ENCODE data around the gene TRNAU1AP. TPM values are rescaled to one million over a fixed set of nuclear protein-coding genes. Genes with fewer than 3 reads are reported as not detected.
"Not testable (repeated sequence)": the region's sequence is repeated elsewhere in the genome, so short reads cannot be mapped to it uniquely, and the experiment has no call there.

TRNAU1AP gene
- total RNA-seq, 1 experiment from 2014 or later, result 22.0 TPM

DNA sequence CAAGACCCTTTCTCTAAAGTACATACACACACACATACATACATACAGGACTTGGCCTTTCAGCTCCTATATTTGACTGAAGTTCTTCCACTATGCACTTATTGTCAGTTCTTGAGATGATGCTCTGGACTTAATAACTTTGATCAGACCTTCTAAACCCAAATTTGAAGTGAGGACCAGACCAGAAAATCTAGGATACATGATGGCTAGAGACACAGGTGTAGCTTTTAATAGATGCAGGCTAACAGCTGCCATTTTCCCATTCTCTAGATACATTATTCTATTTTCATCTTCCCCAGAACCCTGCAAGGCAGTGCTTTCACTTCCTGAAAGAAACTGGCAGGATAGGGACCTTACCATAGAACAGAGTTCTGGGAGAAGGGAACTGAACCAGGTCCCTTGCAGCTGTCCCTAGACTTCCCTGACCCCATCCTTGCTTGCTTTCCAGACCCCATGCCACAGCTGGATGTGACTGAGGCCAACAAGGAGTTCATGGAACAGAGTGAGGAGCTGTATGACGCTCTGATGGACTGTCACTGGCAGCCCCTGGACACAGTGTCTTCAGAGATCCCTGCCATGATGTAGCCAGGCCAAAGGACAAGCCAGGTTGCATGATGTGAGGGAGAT, 24.3 kb downstream of the TRNAU1AP start:
- DNase-seq (ENCODE audit: low spot score), result peak; percentile 39

DNA sequence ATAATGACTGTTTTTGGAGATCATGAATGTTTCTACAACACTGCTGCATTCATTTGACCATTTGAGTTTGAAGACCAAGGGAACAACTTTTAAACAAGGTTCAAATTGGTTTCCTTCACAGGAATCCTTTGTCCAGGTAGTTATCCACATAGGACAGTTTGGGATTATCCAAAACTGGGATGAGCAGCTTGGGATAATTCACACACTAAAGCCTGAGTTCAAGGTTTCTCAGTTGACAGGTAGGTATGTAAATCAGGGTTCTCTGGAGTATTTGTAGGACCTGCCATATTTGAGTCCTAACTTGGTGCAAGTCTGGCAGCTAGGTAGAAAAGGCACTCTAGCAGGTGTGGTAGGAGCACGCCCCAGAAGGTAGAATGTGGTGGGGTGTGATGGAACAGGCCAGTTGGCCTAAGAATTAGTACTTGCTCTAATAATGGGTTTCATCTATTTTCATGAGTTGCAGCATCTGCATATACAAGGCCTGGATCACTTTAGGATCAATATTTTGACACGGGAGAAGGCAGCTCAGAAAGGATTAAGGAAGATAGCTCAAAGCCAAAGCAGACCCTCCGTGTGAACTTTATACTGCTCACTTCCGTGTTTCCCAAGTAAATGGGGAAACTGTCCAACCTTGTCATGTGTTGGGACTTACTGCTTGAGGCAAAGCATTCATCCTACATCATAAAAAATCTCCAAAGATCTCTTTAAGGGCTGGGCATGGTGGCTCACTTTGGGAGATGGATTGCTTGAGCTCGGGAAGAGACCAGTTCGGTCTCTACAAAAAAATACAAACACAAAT, 25.1 kb downstream of the TRNAU1AP start:
- no peak for DNase-seq (ENCODE audit: low spot score)

DNA sequence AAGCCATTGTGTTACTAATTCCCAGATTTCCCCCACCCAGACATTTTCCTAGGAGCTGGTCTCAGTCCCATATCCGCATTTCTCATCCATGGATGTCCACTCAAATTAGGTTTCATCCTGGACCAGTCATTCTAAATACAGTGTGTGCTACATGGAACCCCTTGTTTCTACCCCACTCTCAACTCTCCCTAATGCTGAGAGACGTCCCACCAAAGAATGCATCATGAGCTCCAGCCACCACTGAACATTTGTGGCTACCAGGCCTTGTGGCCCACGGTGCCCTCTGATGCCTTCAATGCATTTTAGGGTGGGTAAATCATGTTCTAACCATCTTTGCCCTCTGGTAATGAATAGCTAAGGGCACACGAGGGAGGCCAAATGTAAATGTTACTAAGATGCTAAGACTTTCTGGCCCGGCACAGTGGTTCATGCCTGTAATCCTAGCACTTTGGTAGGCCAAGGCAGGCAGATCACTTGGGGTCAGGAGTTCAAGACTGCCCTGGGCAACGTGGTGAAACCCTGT, 25.9 kb downstream of the TRNAU1AP start:
- no peak for DNase-seq (ENCODE audit: low spot score)

DNA sequence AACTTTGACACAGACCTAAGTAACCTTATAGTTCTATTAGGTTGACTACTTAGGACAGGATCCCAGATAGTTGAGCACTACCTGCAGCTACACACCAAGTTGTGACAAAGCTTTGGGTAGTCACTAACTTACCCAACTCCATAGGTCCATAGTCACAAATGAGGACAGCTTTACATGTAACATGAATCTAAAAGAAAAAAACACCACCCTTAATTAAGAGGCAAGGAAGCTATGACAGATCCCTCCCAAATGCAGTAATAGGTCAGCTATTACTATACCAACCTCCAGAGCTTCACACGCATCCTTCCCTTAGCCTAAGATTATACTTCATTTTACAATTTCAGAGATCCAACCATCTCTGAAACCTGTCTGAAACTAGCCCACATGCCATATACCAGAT, 26.5 kb downstream of the TRNAU1AP start:
- no peak for DNase-seq (ENCODE audit: low spot score)

DNA sequence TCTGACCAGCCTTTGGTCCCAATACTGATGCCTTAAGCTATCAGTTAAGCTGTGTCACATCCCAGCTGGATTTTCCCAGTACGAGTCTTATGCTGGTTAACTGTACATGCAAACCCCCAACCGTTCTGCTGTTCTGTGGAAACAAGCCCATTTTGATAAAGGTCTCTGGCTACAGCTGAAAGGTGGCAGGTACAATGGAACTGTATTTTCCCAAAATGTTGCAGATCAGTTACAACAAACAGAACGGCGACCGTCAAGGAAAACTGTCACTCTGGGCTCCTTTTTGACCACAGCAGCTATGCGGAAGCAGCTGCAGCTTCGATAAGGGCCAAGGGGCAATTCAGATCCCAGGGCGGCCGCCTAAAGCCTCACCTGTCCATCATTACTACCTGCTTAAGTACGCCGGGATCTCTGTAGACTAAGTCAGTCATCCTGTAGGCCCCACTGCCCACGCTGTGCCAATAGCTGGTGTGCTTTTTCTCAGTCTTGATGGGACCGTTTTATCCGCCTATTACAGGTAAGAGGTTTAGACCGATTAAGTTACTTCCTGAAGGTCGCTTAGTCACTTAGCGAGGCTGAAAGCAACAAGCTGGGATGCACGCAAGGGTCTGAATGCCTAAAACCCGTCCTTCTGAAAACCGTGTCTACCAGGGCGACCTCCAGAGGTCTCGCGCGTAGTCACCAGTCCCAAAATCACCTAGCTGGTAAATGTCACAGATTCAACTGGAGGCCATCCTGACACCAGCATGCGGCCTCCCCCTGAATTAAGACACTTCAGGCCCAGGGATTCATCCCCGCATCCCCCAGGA, 28.0 kb downstream of the TRNAU1AP start:
- peak; percentile 69 for DNase-seq (ENCODE audit: low spot score)

DNA sequence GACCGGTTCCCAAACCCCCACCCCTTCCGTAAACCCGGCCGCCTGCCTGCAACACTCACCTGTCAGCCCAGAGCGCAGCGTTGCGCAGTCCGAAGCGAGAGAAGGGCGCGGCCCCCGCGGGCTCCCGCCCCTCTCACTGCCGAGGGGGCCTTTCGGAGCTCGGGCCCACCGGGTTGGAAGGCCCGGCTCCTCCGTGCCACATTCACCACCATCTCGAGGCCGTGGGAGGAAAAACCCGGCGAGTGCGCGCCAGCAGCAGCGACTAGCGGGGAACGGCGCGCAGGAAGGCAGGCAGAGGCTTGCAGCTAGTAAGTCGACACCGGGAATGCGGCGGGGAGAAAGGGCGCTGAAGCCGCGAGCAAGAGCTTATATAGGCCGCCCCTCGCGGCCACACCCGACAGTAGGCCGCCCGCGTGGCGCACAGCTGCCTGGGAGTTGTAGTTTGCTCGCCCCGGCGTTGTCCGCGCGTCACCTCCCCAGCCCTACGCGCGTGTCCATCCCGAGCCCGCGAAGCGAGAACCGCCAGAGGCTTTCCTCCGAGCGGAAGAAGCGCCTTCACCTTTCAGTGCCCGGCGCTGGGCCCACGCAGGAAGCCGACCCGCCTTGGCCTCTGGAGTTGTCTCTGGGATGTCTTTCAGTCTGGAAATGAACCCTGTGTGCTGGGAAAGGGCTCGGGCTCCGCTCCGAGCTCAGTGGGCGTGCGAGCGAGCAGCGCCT, 28.8 kb downstream of the TRNAU1AP start:
- DNase-seq (ENCODE audit: low spot score), result peak; percentile 94

DNA sequence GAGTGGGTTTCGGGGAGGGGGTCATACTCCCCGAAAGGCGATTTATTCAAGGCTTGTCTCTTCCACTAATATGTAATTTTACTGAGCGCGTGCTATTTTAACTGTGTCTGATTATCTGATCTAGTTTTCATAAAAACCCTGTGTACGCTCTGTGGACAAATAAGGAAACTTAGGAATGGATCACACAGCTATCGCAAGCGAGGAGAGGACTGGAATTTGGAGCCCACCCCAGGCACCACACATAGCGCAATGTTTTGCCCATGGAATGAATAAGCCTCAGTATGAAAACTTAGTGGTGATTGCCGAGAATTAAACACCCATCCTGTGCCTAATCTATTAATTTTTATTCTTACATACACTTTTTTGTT, 29.3 kb downstream of the TRNAU1AP start:
- peak; percentile 66 for DNase-seq (ENCODE audit: low spot score)

DNA sequence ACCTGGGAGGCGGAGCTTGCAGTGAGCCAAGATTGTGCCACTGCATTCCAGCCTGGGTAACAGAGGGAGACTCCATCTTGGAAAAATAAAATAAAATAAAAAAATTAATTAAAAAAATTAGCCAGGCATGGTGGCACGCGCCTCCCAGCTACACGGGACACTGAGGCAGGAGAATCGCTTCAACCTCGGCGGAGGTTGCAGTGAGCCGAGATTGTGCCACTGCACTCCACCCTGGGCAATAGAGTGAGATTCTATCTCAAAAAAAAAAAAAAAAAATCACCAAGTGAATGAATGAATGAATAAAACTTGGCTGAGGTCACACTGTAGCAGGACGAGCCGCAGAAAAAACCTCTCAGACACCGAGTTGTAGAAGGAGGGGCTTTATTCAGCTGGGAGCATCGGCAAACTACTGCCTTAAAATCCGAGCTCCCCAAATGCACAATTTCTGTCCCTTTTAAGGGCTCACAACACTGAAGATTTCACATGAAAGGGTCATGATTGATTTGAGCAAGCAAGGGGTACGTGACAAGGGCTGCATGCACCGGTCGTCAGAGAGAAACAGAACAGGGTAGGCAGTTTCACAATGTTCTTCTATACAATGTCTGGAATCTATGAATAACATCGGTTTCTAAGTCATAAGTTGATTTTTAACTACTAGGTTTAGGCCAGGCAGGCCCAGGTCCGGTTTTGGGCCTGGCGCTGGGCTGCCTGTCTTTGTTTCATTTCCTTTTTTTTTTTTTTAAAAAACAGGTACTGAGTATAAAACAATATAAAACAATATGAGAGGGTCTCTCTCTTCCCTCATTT, 33.9 kb downstream of the TRNAU1AP start:
- DNase-seq (ENCODE audit: low spot score), result not testable (repeated sequence)

DNA sequence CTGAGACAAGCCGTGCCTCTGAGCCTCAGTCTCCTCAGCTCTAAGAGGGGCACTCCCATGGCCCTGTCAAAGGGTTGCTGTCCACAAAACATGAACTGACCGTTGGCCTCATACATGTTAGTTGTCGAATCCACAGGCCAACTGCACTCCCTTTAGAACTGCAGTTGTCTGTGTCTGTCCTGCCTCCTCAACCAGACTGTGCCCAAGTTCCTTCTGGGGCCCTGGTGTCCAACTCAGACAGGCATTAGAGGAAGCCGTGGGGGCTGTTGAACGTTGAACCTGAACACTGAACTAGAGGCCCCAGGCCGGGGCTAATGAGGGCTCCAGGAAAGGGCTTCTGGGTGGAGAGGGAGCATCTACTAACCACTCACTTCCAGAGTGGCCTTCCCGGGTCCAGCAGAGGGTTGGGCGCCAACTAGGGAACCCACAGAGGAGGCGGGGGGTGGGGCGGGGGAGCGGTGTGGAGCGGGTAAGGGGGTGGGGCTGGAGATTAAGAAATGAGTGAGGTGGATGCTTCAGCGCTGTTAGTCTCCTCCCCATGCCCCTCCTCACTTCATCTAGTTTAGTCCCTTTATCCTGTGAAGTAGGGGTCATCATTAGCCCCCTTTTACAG, 38.9 kb downstream of the TRNAU1AP start, which contains the start of gene RAB42:
TSS of gene RAB42 (plus strand) at position 558 of the 613 bp plus-strand sequence. CDS start 247 bp downstream, outside the sequence.
- DNase-seq (ENCODE audit: low spot score), result peak; percentile 12

DNA sequence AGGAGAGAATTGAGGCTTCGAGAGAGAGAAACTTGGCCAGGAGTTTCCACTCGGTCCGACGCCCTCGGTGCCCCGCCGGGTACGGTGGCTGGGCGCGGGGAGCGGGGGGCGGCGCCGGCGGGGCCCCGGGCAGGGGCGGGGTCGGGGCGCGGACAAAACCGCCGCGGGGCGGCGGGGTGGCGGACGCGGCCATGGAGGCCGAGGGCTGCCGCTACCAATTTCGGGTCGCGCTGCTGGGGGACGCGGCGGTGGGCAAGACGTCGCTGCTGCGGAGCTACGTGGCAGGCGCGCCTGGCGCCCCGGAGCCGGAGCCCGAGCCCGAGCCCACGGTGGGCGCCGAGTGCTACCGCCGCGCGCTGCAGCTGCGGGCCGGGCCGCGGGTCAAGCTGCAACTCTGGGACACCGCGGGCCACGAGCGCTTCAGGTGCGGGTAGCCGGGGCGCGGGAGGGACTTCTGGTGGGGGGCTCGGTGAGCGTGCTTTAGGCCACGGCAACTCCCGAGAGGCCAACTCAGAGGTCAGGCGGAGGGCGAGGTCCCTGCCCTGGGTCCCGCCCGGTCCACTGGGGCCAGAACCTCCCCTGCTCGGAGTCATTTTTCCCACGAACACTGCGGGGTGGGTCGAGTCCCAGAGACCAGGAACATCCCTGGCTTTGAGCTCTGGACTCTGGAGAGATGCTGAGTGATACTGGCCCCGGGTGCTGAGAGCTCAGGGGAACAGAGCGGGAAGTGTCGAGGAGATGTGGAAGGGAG, 39.6 kb downstream of the TRNAU1AP start:
- no peak for DNase-seq (ENCODE audit: low spot score)

DNA sequence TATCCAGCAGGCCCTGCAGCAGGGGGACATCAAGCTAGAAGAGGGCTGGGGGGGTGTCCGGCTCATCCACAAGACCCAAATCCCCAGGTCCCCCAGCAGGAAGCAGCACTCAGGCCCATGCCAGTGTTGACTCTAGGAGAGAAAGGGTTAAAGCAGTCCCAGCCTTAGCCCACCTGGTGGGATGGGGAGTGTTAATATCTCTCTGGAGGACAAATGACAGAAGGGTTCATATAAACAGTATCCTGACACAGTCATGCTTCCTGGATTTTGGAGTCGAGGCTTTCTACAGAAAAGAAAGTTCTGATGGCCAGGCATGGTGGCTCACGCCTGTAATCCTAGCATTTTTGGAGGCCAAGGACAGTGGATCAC, 41.1 kb downstream of the TRNAU1AP start:
- DNase-seq (ENCODE audit: low spot score), result not testable (repeated sequence)

DNA sequence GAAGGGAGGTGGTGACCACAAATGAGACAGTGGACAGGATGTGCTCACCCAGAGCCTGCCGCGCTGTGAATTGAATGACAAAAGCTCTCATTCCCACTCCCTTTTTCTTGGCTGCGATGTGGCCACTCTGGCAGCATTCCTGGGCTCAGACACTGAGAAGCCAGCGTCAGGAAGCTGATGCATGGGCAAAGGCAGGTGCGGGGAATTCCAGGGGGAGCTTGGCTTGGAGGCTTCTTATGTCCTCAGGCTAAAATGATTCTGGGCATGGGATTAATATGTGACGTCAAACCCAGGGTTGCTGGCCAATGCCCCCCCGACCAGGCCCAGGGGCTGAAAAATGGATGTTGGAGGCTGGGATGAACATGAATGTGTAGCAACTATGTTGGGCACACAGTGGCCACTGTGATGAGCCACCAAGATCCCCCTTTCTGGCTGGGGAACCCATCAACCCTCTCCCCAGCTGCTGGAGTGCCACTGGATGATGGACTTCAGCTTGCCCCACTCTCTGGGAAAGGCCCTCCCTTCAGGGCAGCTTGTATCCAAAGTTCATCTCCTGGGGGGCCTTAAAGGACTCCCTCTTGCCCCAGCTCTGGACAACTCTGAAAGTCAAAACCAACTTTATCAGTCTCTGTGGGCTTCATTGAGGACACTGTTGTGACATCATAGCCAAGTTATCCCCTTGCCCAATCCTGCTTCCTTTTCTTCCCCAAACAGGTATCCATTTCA, 42.0 kb downstream of the TRNAU1AP start:
- DNase-seq (ENCODE audit: low spot score), result not testable (repeated sequence)

DNA sequence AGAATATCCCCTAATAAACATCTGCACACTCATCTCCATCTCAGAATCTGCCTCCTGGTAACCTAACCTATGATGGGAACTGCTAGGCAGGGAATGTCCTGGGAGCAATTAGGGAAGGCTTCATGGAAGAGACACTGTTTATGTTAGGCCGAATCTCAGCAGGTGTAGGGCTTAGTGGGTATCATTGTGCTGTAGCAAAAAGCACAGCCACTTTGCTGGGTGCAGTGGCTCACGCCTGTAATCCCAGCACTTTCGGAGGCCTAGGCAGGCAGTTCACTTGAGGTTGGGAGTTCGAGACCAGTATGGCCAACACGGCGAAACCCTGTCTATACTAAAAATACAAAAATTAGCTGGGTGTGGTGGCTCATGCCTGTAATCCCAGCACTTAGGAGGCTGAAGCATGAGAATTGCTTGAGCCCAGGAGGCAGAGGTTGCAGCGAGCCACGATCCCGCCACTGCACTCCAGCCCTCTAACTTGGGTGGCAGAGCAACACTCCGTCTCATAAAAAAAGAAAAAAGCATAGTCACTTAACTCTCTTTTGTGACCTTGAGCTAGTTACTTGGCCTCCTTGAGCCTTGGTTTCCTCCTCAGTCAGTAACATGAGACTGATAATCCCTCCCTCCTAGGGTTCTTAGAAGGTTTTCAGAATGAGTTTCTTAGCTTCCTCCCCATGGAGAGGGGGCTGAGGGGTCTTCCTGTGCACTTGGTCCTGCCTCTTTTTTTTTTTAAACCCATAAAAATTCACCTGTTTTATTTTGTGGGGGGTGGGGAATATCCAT, 42.7 kb downstream of the TRNAU1AP start:
- no peak for DNase-seq (ENCODE audit: low spot score)

DNA sequence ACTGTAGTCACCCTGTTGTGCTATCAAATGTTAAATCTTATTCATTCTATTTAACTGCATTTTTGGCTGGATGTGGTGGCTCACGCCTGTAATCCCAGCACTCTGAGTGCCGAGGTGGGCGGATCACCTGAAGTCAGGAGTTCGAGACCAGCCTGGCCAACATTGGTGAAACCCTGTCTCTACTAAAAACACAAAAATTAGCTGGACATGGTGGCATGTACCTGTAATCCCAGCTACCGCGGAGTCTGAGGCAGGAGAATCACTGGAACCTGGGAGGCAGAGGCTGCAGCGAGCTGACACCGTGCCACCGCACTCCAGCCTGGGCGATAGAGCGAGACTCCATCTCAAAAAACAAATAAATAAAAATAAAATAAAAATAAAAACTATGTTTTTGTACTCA, 43.4 kb downstream of the TRNAU1AP start:
- DNase-seq (ENCODE audit: low spot score), result not testable (repeated sequence)

DNA sequence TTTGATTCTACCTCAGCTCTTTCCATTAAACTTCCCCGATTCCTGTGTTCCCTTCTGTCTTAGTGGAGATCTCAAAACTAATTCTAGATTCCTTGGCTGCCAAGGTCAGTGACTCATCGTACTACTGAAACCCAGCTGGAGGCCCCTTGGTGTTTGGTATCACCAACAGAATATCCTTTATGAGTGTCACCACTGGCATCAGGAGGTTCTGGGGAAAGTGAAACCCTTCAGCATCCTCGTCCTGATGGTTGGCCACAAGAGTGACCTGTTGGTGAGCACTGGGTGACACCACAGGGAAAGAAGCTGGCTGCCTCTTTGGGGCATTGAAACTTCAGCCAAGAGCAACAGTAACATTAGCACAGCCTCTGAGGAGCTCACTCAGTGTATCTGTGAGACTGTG, 48.8 kb downstream of the TRNAU1AP start:
- DNase-seq (ENCODE audit: low spot score), result no peak

DNA sequence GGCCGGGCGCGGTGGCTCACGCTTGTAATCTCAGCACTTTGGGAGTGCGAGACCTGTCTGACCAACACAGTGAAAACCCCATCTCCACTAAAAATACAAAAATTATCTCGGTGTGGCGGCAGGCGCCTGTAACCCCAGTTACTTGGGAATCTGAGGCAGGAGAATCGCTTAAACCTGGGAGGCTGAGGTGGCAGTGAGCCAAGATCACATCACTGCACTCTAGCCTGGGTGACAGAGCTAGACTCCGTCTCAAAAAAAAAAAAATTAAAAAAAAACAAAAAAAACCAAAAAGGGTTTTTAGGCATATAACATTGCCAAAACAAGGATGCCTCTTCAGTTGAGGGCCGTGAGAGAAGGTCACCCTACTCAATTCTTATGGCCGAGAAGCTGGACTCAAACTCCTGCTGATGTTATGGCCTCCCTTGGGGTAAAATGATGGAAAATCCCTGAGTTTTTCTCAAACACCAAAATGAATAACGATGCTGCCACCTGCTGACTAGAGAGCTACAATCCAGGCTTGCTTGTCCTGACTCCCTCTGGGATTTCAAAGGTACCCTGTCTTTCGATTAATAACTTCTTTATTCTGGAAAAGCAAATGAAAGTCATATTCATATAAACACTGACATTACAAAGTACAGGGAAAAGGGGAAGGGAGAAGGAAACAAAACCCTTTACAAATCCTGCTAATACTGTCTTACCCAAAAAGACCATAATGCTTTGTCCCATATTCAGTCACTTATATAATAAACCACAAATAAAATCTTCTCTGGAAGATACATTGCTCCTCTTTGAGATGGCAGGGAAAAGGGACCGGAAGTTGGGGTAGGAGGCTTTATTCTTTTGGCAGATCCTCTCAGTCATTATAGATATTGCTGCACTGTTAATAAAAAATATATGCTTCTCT, 49.9 kb downstream of the TRNAU1AP start:
- DNase-seq (ENCODE audit: low spot score), result peak; percentile 83

DNA sequence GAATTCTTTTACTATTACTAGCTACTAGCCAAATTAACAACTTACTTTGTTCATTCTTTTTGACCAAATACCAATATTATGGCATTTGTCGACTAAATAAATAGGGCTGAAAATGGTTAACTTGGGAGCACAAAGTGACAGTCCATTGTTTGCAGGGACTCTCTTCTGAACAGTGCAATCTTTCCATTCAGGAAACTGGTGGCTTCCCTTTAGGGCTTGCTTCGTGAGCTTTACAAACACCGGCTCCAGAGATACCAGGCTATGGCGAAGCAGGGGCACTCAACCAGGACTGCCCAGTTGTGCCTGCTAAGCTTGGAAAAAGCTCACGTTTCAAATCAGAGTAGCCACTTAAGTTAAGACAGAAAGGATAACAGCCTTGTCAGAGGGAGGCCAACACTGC, 51.5 kb downstream of the TRNAU1AP start:
- DNase-seq (ENCODE audit: low spot score), result no peak

Data from HT-29 (cell line).